ENCODE data around the gene CDC42EP4. TPM values are rescaled to one million over a fixed set of nuclear protein-coding genes. Genes with fewer than 3 reads are reported as not detected.
A peak's percentile ranks its signal among the peaks of the same experiment; 100 is the strongest.

The CDC42EP4 gene
- total and polyA plus RNA-seq, 9 of the 15 experiments (the other 6 are each of a cell fraction or from before 2014, with no cell fraction given), result 0.65 to 20.8 (median 12.3) TPM

- TF ChIP-seq, protein P1, sequence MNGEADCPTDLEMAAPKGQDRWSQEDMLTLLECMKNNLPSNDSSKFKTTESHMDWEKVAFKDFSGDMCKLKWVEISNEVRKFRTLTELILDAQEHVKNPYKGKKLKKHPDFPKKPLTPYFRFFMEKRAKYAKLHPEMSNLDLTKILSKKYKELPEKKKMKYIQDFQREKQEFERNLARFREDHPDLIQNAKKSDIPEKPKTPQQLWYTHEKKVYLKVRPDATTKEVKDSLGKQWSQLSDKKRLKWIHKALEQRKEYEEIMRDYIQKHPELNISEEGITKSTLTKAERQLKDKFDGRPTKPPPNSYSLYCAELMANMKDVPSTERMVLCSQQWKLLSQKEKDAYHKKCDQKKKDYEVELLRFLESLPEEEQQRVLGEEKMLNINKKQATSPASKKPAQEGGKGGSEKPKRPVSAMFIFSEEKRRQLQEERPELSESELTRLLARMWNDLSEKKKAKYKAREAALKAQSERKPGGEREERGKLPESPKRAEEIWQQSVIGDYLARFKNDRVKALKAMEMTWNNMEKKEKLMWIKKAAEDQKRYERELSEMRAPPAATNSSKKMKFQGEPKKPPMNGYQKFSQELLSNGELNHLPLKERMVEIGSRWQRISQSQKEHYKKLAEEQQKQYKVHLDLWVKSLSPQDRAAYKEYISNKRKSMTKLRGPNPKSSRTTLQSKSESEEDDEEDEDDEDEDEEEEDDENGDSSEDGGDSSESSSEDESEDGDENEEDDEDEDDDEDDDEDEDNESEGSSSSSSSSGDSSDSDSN (IDR thresholded peaks at IDR 0.05; ENCODE audit: borderline replicate concordance in 1 of 2, low read depth in 2 of 2, low read length in 2 of 2), result no peak
- TF ChIP-seq FOXA3 (CRISPR knock-in tag; conservative IDR thresholded peaks at IDR 0.05 in 1 of 2, IDR thresholded peaks at IDR 0.05 in 1 of 2) (peak; percentile 67 to 85; a peak in 3 of 4 replicates), BHLHE40 (IDR thresholded peaks at IDR 0.05; ENCODE audit: low read length) (no peak), BDP1 (IDR thresholded peaks at IDR 0.05; ENCODE audit: insufficient read depth, insufficient read length) (no peak), CBX2 (IDR thresholded peaks at IDR 0.05; ENCODE audit: insufficient read depth, low read length, poor library complexity, severe bottlenecking) (no peak), ILK (tag; IDR thresholded peaks at IDR 0.05; ENCODE audit: borderline replicate concordance, low read depth) (no peak), ZNF146 (CRISPR knock-in tag; IDR thresholded peaks at IDR 0.05; ENCODE audit: unreplicated experiment) (no peak), NFATC3 (IDR thresholded peaks at IDR 0.05) (no peak), CSDE1 (IDR thresholded peaks at IDR 0.05) (no peak), ZZZ3 (IDR thresholded peaks at IDR 0.05) (no peak), NCOA4 (IDR thresholded peaks at IDR 0.05; ENCODE audit: partially characterized antibody) (no peak), KDM4B (IDR thresholded peaks at IDR 0.05; ENCODE audit: borderline replicate concordance in 2 of 2, low read depth in 1 of 2) (no peak), CREB1 (IDR thresholded peaks at IDR 0.05) (peak; percentile 59; the same call in 1 of the 2 replicates), CREB1 (CRISPR knock-in tag; IDR thresholded peaks at IDR 0.05) (no peak), RBM15 (IDR thresholded peaks at IDR 0.05; ENCODE audit: insufficient read depth, low read length) (no peak), SRSF1 (IDR thresholded peaks at IDR 0.05; ENCODE audit: low read depth, low read length) (no peak), DACH1 (IDR thresholded peaks at IDR 0.05; ENCODE audit: partially characterized antibody) (no peak), SOX6 (IDR thresholded peaks at IDR 0.05) (peak; percentile 89), HNRNPH1 (optimal IDR thresholded peaks at IDR 0.05; ENCODE audit: low read depth, low read length) (no peak), HOMEZ (CRISPR knock-in tag; IDR thresholded peaks at IDR 0.05) (no peak), MYNN (IDR thresholded peaks at IDR 0.05) (peak; percentile 71; the same call in 1 of the 2 replicates), MYNN (CRISPR knock-in tag; IDR thresholded peaks at IDR 0.05) (no peak), ETV1 (tag; conservative IDR thresholded peaks at IDR 0.05; ENCODE audit: low read depth) (no peak)
- TF ChIP-seq, protein P2, sequence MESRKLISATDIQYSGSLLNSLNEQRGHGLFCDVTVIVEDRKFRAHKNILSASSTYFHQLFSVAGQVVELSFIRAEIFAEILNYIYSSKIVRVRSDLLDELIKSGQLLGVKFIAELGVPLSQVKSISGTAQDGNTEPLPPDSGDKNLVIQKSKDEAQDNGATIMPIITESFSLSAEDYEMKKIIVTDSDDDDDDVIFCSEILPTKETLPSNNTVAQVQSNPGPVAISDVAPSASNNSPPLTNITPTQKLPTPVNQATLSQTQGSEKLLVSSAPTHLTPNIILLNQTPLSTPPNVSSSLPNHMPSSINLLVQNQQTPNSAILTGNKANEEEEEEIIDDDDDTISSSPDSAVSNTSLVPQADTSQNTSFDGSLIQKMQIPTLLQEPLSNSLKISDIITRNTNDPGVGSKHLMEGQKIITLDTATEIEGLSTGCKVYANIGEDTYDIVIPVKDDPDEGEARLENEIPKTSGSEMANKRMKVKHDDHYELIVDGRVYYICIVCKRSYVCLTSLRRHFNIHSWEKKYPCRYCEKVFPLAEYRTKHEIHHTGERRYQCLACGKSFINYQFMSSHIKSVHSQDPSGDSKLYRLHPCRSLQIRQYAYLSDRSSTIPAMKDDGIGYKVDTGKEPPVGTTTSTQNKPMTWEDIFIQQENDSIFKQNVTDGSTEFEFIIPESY (CRISPR knock-in tag; IDR thresholded peaks at IDR 0.05), result no peak
Observed at GRCh38 chr17:73288534-73289302, 23.1 kb downstream of the CDC42EP4 start (continued).
